NCI-H82 treated with DMSO at 0.1 percent for 48 hours (cell line): ENCODE measurements around the gene XK.
"Not testable (repeated sequence)": the region's sequence is repeated elsewhere in the genome, so short reads cannot be mapped to it uniquely, and the experiment has no call there.

Experiments
- DNase-seq: peaks from one replicate; lab custom pipeline; 2025; ENCODE audit not compliant: unreplicated experiment; lab: John Stamatoyannopoulos, UW

The XK gene, protein sequence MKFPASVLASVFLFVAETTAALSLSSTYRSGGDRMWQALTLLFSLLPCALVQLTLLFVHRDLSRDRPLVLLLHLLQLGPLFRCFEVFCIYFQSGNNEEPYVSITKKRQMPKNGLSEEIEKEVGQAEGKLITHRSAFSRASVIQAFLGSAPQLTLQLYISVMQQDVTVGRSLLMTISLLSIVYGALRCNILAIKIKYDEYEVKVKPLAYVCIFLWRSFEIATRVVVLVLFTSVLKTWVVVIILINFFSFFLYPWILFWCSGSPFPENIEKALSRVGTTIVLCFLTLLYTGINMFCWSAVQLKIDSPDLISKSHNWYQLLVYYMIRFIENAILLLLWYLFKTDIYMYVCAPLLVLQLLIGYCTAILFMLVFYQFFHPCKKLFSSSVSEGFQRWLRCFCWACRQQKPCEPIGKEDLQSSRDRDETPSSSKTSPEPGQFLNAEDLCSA

GRCh38 chrX:37685381-37686359 is at the start of gene XK:
XK (plus strand) TSS chrX:37685791; CDS start chrX:37685962, 171 bp downstream.
- no peak for DNase-seq

GRCh38 chrX:37638047-37638446 is 47.5 kb upstream of the XK start:
- no peak for DNase-seq

DNA sequence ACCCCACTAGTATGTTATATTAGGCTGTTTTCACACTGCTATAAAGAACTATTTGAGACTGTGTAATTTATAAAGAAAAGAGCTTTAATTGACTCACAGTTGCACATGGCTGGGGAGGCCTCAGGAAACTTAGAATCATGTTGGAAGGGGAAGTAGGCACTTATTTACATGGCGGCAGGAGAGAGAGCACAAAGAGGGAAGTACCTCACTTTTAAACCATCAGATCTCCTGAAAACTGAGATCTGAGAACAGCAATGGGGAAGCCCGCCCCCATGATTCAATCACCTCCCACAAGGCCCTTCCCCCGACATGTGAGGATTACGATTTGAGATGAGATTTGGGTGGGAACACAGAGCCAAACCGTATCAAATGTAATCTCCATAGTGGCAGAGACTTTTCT is 45.4 kb upstream of the XK start:
- no peak for DNase-seq

GRCh38 chrX:37641859-37642258 is 43.7 kb upstream of the XK start:
- no peak for DNase-seq

GRCh38 chrX:37644381-37645305 is 40.9 kb upstream of the XK start:
- no peak for DNase-seq

DNA sequence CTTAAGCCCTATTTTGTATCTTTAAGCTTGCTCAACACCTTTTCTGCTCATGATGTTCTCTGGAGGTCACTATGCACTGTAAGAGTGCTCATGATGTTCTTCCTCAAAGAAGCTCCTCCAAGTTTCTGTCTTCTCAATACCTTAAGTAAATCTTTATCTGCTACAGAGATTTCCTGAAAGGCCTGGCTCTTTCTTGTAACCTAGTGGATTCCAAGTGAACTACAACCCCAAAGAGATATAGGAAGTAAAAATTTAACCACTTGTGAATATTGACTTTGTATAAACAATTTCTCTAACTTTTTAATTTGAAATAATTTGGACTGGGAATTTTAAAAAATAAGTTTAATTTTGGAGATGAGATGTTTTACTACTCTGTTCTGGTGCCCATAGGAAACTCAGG is 39.3 kb upstream of the XK start:
- no peak for DNase-seq

- not testable (repeated sequence) for DNase-seq
Observed at GRCh38 chrX:37650879-37651278, 34.7 kb upstream of the XK start.

- DNase-seq = no peak
Observed at GRCh38 chrX:37651921-37652452, 33.6 kb upstream of the XK start.

DNA sequence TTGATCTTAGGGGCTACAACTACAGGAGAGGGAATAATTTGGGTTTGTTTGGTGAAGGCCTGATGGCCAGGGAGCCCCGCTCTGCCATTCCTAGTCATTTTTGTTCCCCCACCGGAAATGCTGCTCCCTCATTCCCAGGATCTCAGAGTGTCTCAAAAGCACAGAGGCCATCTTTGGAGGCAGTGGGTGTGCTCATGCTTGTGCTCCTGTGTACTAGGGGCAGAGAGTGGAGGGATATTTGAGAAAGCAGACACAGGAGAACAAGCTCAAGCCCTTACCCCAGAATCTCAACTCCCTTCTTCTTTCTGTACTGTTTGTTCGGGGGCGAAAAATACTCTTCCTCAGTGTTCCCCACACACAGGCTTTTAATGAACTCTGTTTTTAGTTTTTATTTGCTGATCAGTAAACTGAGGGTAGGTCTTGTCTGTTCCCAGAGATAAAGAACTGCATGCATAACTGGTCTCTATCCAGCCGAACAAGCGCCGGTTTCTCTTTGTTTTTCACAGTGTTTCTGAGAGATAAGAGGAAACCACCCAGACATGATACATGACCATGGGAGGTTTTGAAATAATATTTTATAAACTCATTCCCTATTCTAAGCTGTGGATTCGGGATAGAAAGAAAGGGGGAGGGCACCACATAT is 32.9 kb upstream of the XK start:
- DNase-seq = no peak

DNA sequence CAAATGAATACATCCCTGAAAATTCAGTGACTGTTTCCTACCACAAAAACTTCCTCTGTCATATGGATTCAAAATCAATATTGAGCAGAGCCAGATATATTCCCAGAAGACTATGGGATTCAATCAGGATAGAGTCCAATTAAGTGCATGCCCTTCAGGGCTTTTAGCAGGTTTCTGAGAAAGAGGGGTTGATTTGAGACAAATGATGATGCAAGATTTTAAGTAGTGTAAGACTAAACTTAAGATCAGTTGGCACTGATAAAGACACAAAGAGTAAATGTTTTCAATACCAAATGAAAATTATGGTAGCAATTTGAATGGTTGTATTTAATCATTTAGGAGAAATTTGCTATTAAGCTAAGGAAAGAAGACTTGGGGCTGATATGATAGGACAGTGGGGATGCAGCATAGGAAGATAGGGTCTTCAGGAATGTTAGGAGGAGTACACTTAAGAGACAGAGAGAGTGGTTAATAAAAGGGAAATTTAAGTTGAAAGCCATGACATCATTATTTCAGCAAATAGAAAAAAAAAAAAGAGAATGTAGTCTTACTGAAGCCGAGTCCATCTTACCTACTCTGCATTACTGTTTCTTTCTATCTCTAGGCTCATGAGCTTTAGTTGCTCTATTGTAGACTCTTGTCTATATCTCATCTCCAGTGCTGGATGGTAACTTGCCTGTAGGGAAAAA is 32.0 kb upstream of the XK start:
- no peak for DNase-seq

GRCh38 chrX:37658343-37659030 is 27.1 kb upstream of the XK start:
- no peak for DNase-seq

- DNase-seq = no peak
Observed at GRCh38 chrX:37659047-37659446, 26.5 kb upstream of the XK start.

- no peak for DNase-seq
Observed at GRCh38 chrX:37662181-37662580, 23.4 kb upstream of the XK start.

DNA sequence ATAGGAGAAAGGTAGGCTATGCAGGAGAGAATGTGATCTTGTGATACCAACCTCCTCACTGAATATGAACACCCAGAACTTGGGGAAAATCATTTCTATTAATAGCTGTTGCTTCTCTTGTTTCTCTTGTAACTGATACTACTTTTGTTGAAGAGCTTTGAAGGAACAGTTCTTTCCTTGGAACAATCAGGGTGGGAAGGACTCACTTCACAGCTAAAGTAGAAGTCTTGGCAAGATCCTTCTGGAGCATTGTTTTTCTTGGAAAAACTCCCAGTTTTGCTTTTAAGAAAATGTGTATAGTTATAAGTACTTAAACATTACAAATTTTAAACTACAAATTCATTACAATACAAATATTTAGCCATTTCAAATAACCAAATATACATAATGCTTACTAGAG is 19.1 kb upstream of the XK start:
- DNase-seq = no peak

GRCh38 chrX:37667141-37667540 is 18.4 kb upstream of the XK start:
- no peak for DNase-seq

GRCh38 chrX:37672563-37672962 is 13.0 kb upstream of the XK start:
- DNase-seq = no peak

DNA sequence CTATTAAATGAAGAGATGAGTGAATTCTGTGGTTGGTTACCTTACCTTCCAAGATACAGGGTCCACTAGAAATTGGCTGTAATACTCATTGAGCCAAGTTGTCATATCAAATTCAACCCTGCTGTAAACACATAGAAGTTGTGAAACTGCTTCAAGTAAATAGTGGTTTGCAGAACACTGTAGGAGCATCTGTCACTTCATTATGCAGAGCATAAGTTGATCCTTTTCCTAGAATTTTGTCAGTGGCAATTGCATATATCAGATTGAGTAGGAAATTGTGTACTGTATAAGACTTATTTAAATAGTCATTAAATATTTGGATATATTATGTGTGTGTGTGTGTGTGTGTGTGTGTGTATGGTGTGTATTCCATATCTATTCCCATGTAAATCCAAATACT is 8.8 kb upstream of the XK start:
- DNase-seq = no peak

DNA sequence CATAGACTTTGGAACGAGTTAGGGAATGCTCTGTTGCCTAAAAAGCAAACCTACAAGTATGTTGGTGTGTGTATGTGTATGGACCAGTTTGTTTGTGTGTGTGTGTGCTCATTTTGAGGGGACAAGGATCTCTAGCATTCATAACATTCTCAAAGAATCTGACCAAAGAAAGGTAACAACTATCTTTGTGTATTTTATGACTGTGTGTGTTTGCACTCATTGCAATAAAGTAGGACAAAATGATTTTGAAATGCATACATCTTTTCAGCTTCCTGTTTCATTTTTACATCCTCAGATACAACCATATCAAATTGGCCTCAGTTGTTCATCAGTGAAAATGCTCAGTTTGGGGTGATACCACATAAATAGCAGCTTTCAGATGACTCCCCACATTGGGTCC is 8.3 kb upstream of the XK start:
- no peak for DNase-seq

- no peak for DNase-seq
Observed at GRCh38 chrX:37677765-37678164, 7.8 kb upstream of the XK start.
